Neural cell (in vitro differentiated cells): Measurements from ENCODE around the gene FAM25G. TPM values are rescaled to one million over a fixed set of nuclear protein-coding genes. Genes with fewer than 3 reads are reported as not detected.

Experiments used
- H2AFZ ChIP-seq: fragments of 200-600, 300-800 bp; sonication (generic), shearing (Covaris generic); 2 replicates; pipeline ENCODE4 v1.6.0; 2014; ENCODE audit warnings: low read depth, mild to moderate bottlenecking, antibody characterized with exemption, low read length, moderate library complexity
- H3F3A ChIP-seq: fragments of 200-600 bp; shearing (Covaris generic); 2 replicates; pipeline ENCODE4 v1.6.1; 2016; ENCODE audit warnings: mild to moderate bottlenecking, moderate library complexity, mixed read lengths, antibody characterized with exemption, low read length; ENCODE audit not compliant: insufficient read depth, poor library complexity, severe bottlenecking
- H3K27ac ChIP-seq: fragments of 200-600, 300-800 bp; sonication (generic), shearing (Covaris generic); 2 replicates; pipeline ENCODE4 v1.5.1; 2014; ENCODE audit warnings: mild to moderate bottlenecking, low read length, moderate library complexity
- H3K27me3 ChIP-seq: fragments of 300-800, 200-600 bp; sonication (generic), shearing (Covaris generic); 2 replicates; pipeline ENCODE4 v1.6.0; 2014; ENCODE audit warnings: mild to moderate bottlenecking, low read depth, low read length, moderate library complexity; ENCODE audit not compliant: insufficient read depth
- H3K36me3 ChIP-seq: fragments of 300-800, 200-600 bp; sonication (generic), shearing (Covaris generic); 2 replicates; pipeline ENCODE4 v1.5.1; 2014; ENCODE audit warnings: mild to moderate bottlenecking, antibody characterized with exemption, low read length, moderate library complexity; ENCODE audit not compliant: insufficient read depth
- H3K4me2 ChIP-seq: fragments of 300-800, 200-600 bp; sonication (generic), shearing (Covaris generic); 2 replicates; pipeline ENCODE4 v1.6.0; 2014; ENCODE audit warnings: mild to moderate bottlenecking, low read length
- H3K4me3 ChIP-seq: fragments of 300-800, 200-600 bp; sonication (generic), shearing (Covaris generic); 2 replicates; pipeline ENCODE4 v1.5.1; 2014; ENCODE audit warnings: mild to moderate bottlenecking, low read length, moderate library complexity
- H3K79me2 ChIP-seq: fragments of 200-600 bp; shearing (Covaris generic); replicated peaks from 2 replicates; pipeline ENCODE4 v1.6.0; 2014; ENCODE audit warnings: mild to moderate bottlenecking, low read length, moderate library complexity; ENCODE audit not compliant: insufficient read depth
- H3K9ac ChIP-seq: fragments of 300-800, 200-600 bp; sonication (generic), shearing (Covaris generic); 2 replicates; pipeline ENCODE4 v1.6.1; 2016; ENCODE audit warnings: mild to moderate bottlenecking, low read length, mixed read lengths
- H3K9me2 ChIP-seq: fragments of 200-600 bp; shearing (Covaris generic); 2 replicates; pipeline ENCODE4 v1.6.1; 2016; ENCODE audit warnings: mild to moderate bottlenecking, low read length, mixed read lengths; ENCODE audit not compliant: insufficient read depth
- H3K9me3 ChIP-seq: fragments of 200-600, 300-800 bp; sonication (generic), shearing (Covaris generic); 2 replicates; pipeline ENCODE4 v1.6.1; 2016; ENCODE audit warnings: mild to moderate bottlenecking, mixed run types, low read length, moderate library complexity, mixed read lengths
- H4K20me1 ChIP-seq: fragments of 200-600 bp; shearing (Covaris generic); 2 replicates; pipeline ENCODE4 v1.6.1; 2016; ENCODE audit warnings: mild to moderate bottlenecking, mixed run types; ENCODE audit not compliant: insufficient read depth
- EP300 ChIP-seq: fragments of 450-650 bp; conservative IDR thresholded peaks from 2 replicates; pipeline ENCODE4 v1.6.1; 2014; ENCODE audit warnings: antibody characterized with exemption, mild to moderate bottlenecking, moderate library complexity; ENCODE audit not compliant: poor library complexity, severe bottlenecking
- EZH2 ChIP-seq: fragments of 200-600, 300-800 bp; shearing (Covaris generic), sonication (generic); IDR thresholded peaks from 2 replicates; pipeline ENCODE4 v1.6.1; 2014; ENCODE audit warnings: antibody characterized with exemption, low read length, borderline replicate concordance, mild to moderate bottlenecking; ENCODE audit not compliant: insufficient read depth, poor library complexity, severe bottlenecking
- MXI1 ChIP-seq: fragments of 450-650 bp; conservative IDR thresholded peaks from 2 replicates; pipeline ENCODE4 v1.6.1; 2014; ENCODE audit warnings: antibody characterized with exemption, mild to moderate bottlenecking; ENCODE audit not compliant: poor library complexity, severe bottlenecking
- POLR2AphosphoS5 ChIP-seq: IDR thresholded peaks from 2 replicates; pipeline ENCODE4 v1.6.1; 2012
- RAD21 ChIP-seq: fragments of 450-650 bp; conservative IDR thresholded peaks from 2 replicates; pipeline ENCODE4 v1.6.1; 2014; ENCODE audit warnings: antibody characterized with exemption, mild to moderate bottlenecking, moderate library complexity
- SMC3 ChIP-seq: fragments of 450-650 bp; conservative IDR thresholded peaks from 2 replicates; pipeline ENCODE4 v1.6.1; 2014; ENCODE audit warnings: antibody characterized with exemption, mild to moderate bottlenecking, moderate library complexity; ENCODE audit not compliant: poor library complexity
- TAF1 ChIP-seq: IDR thresholded peaks from 2 replicates; pipeline ENCODE4 v1.6.1; 2012; ENCODE audit warnings: low read depth
- polyA plus RNA-seq: library from polyadenylated mRNA; depleted of rRNA; stranded (reverse); fragments of >200 nt; gene quantifications from 2 replicates; pipeline ENCODE4 v1.2.3, GENCODE V29; 2014
- TF ChIP-seq, protein P1 (sequence below): fragments of 450-650 bp; IDR thresholded peaks from 2 replicates; pipeline ENCODE4 v1.5.1; 2014; ENCODE audit warnings: antibody characterized with exemption, mild to moderate bottlenecking, moderate library complexity; ENCODE audit not compliant: poor library complexity, severe bottlenecking
- TF ChIP-seq, protein P2 (sequence below): IDR thresholded peaks from 2 replicates; pipeline ENCODE4 v1.6.1; 2012; ENCODE audit warnings: borderline replicate concordance

The FAM25G gene
- polyA plus RNA-seq, 1 donor from 2014 or later = not detected

DNA sequence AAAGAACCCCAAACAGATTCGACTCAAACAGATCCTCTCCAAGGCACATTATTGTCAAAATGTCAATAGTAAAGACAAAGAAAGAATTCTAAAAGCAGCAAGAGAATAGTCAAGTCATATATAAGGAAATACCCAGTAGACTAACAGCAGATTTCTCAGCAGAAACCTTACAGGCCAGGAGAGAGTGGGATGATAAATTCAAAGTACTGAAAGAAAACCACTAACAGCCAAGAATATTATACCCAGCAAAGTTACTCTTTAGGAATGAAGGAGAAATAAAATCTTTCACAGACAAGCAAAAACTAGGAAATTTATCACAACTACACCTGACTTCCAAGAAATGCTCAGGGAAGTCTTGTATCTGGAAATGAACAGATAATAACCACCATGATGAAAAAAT, 45.8 kb downstream of the FAM25G start:
- no peak overlapping the region for H3K4me3 ChIP-seq
- H3K27me3 ChIP-seq = no peaks in the 10 kb centered on the region
- no peaks in the 10 kb centered on the region for H3K9me3 ChIP-seq
- no peak overlapping the region for H3K9ac ChIP-seq
- no peak for TF ChIP-seq SMC3
- TF ChIP-seq EZH2 = no peak
- no peak for TF ChIP-seq MXI1
- TF ChIP-seq, protein P1, sequence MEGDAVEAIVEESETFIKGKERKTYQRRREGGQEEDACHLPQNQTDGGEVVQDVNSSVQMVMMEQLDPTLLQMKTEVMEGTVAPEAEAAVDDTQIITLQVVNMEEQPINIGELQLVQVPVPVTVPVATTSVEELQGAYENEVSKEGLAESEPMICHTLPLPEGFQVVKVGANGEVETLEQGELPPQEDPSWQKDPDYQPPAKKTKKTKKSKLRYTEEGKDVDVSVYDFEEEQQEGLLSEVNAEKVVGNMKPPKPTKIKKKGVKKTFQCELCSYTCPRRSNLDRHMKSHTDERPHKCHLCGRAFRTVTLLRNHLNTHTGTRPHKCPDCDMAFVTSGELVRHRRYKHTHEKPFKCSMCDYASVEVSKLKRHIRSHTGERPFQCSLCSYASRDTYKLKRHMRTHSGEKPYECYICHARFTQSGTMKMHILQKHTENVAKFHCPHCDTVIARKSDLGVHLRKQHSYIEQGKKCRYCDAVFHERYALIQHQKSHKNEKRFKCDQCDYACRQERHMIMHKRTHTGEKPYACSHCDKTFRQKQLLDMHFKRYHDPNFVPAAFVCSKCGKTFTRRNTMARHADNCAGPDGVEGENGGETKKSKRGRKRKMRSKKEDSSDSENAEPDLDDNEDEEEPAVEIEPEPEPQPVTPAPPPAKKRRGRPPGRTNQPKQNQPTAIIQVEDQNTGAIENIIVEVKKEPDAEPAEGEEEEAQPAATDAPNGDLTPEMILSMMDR = no peak
- TF ChIP-seq, protein P2, sequence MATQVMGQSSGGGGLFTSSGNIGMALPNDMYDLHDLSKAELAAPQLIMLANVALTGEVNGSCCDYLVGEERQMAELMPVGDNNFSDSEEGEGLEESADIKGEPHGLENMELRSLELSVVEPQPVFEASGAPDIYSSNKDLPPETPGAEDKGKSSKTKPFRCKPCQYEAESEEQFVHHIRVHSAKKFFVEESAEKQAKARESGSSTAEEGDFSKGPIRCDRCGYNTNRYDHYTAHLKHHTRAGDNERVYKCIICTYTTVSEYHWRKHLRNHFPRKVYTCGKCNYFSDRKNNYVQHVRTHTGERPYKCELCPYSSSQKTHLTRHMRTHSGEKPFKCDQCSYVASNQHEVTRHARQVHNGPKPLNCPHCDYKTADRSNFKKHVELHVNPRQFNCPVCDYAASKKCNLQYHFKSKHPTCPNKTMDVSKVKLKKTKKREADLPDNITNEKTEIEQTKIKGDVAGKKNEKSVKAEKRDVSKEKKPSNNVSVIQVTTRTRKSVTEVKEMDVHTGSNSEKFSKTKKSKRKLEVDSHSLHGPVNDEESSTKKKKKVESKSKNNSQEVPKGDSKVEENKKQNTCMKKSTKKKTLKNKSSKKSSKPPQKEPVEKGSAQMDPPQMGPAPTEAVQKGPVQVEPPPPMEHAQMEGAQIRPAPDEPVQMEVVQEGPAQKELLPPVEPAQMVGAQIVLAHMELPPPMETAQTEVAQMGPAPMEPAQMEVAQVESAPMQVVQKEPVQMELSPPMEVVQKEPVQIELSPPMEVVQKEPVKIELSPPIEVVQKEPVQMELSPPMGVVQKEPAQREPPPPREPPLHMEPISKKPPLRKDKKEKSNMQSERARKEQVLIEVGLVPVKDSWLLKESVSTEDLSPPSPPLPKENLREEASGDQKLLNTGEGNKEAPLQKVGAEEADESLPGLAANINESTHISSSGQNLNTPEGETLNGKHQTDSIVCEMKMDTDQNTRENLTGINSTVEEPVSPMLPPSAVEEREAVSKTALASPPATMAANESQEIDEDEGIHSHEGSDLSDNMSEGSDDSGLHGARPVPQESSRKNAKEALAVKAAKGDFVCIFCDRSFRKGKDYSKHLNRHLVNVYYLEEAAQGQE = no peak
- no peak for TF ChIP-seq POLR2AphosphoS5
- no peak for TF ChIP-seq EP300
- no peak for TF ChIP-seq TAF1
- no peak for TF ChIP-seq RAD21
- no peaks in the 10 kb centered on the region for H3K36me3 ChIP-seq
- H3F3A ChIP-seq = no peaks in the 10 kb centered on the region
- H3K4me2 ChIP-seq = no peak overlapping the region
- no peaks in the 10 kb centered on the region for H3K9me2 ChIP-seq
- H4K20me1 ChIP-seq = no peaks in the 10 kb centered on the region
- H2AFZ ChIP-seq = no peak overlapping the region
- H3K79me2 ChIP-seq = no peaks in the 10 kb centered on the region
- no peak overlapping the region for H3K27ac ChIP-seq

DNA sequence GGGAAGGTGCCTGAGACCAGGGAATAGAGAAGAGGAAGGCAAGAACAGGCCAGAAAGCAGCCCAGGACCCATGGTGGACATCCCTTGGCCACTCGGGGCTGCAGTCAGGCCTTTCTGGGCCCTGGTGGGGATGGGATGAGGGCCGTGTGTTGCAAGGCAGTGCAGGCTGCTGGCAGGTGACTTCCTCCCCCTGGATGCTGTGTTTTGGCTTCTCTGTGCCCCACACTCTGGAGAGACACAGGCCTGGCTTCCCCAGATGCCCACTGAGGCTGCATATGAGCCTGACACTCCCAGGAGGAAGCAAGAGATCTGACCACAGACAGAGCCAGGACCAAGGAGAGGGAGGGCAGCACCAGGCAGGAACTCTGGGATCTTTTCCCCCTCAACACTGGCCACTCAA, 47.5 kb downstream of the FAM25G start:
- Histone ChIP-seq H3K27ac (no peak overlapping the region), H3K9ac (no peak overlapping the region), H3K4me3 (no peak overlapping the region), H3K4me2 (no peak overlapping the region), H3K36me3 (no peaks in the 10 kb centered on the region), H4K20me1 (no peaks in the 10 kb centered on the region), H3K27me3 (no peaks in the 10 kb centered on the region), H3F3A (no peaks in the 10 kb centered on the region), H3K79me2 (no peaks in the 10 kb centered on the region), H2AFZ (no peak overlapping the region), H3K9me2 (no peaks in the 10 kb centered on the region), H3K9me3 (no peaks in the 10 kb centered on the region)
- TF ChIP-seq, protein P1 = no peak
- no peak for TF ChIP-seq RAD21
- TF ChIP-seq SMC3 = no peak
- TF ChIP-seq, protein P2 = no peak
- no peak for TF ChIP-seq EP300
- no peak for TF ChIP-seq TAF1
- no peak for TF ChIP-seq MXI1
- no peak for TF ChIP-seq POLR2AphosphoS5
- TF ChIP-seq EZH2 = no peak
